HCT116 (cell line): ENCODE data around the gene KCNMB1. TPM values are rescaled to one million over a fixed set of nuclear protein-coding genes. Genes with fewer than 3 reads are reported as not detected.

ENCODE experiments used
- ATAC-seq: fragments of 200-7000 bp; cut with Tn5 transposase; 2 replicates; pipeline ENCODE4 v1.9.1; 2020; ENCODE audit warnings: mild to moderate bottlenecking, moderate library complexity
- BruUV-seq: library from RNA; stranded (reverse); fragments of 400-500 nt; replicated peaks from 2 replicates; lab custom pipeline; 2021; lab: Mats Ljungman, UMichigan
- CTCF ChIA-PET: fragments of 300-600 bp; sonication (Branson Sonifier 250); formaldehyde crosslinking; loops from one replicate; lab custom pipeline; 2021; ENCODE audit warnings: antibody characterized with exemption; lab: Charles Lee
- POLR2A ChIA-PET: fragments of 300-600, 350-600 bp; sonication (Branson Sonifier 250); formaldehyde crosslinking; loops from one replicate; lab custom pipeline; 2021; ENCODE audit warnings: antibody characterized with exemption; lab: Charles Lee
- RAD21 ChIA-PET, 2 experiments: fragments of 300-600 bp; sonication (Branson Sonifier 250); formaldehyde crosslinking; loops; one replicate each; lab custom pipeline; 2023; ENCODE audit warnings: low total read pairs in 2 of 2; ENCODE audit not compliant: uncharacterized antibody in 2 of 2, unreplicated experiment in 2 of 2, low non-redundant PET in 1 of 2; lab: Charles Lee
- DNase-seq: peaks from one replicate; pipeline ENCODE4 v3.0.0-alpha.2; 2010; ENCODE audit warnings: low read depth, low spot score
- H2AFZ ChIP-seq: fragments of 200-600 bp; shearing (Covaris generic), sonication (generic); 2 replicates; pipeline ENCODE4 v1.6.1; 2017; ENCODE audit warnings: low read depth, mixed run types, mixed read lengths, antibody characterized with exemption, low read length; ENCODE audit not compliant: poor library complexity, severe bottlenecking
- H3K27ac ChIP-seq: 2 replicates; pipeline ENCODE4 v1.5.1; 2012; ENCODE audit warnings: low read depth, low read length
- H3K27me3 ChIP-seq: fragments of 200-600 bp; sonication (generic); 2 replicates; pipeline ENCODE4 v1.6.1; 2016; ENCODE audit warnings: mixed run types, low read length, mixed read lengths; ENCODE audit not compliant: insufficient read depth
- H3K36me3 ChIP-seq, 2 experiments: fragments of 200-500 bp in 1 of 2; fragments of 200-600 bp in 1 of 2; sonication (Bioruptor generic) in 1 of 2; sonication (generic) in 1 of 2; 2 replicates each; pipeline versions ENCODE4 v1.5.1 to v1.6.1; 2014 to 2016; ENCODE audit warnings: low read length in 2 of 2, inconsistent platforms in 1 of 2, mixed read lengths in 1 of 2, mixed run types in 1 of 2; ENCODE audit not compliant: insufficient read depth in 2 of 2, control insufficient read depth in 1 of 2
- H3K4me1 ChIP-seq, 2 experiments: fragments of 200-600 bp in 1 of 2; sonication (generic) in 1 of 2; 2 replicates each; pipeline versions ENCODE4 v1.5.1 to v1.6.1; 2012 to 2017; ENCODE audit warnings: low read length in 2 of 2, inconsistent platforms in 1 of 2, mild to moderate bottlenecking in 1 of 2, mixed read lengths in 1 of 2, mixed run types in 1 of 2, moderate library complexity in 1 of 2; ENCODE audit not compliant: insufficient read depth in 2 of 2, control insufficient read depth in 1 of 2
- H3K4me2 ChIP-seq: fragments of 200-600 bp; sonication (generic); 2 replicates; pipeline ENCODE4 v1.6.1; 2017; ENCODE audit warnings: mixed run types, low read length, mixed read lengths
- H3K4me3 ChIP-seq, 2 experiments: fragments of 200-600 bp in 1 of 2; sonication (generic) in 1 of 2; replicated peaks in 1 of 2; 2 replicates each; pipeline ENCODE4 v1.5.1; 2011 to 2016; ENCODE audit warnings: low read length in 2 of 2, control low read depth in 1 of 2, low read depth in 1 of 2, mild to moderate bottlenecking in 1 of 2, mixed read lengths in 1 of 2, mixed run types in 1 of 2
- H3K79me2 ChIP-seq: fragments of 200-600 bp; sonication (generic); 2 replicates; pipeline ENCODE4 v1.6.1; 2017; ENCODE audit warnings: mild to moderate bottlenecking, mixed run types, low read length, moderate library complexity, mixed read lengths; ENCODE audit not compliant: insufficient read depth
- H3K9ac ChIP-seq: fragments of 200-600 bp; sonication (generic); 2 replicates; pipeline ENCODE4 v1.6.1; 2016; ENCODE audit warnings: low read length, mixed read lengths
- H3K9me2 ChIP-seq: fragments of 200-600 bp; sonication (generic), shearing (Covaris generic); 2 replicates; pipeline ENCODE4 v1.6.1; 2017; ENCODE audit warnings: mixed run types, mild to moderate bottlenecking, moderate library complexity; ENCODE audit not compliant: insufficient read depth
- H3K9me3 ChIP-seq, 2 experiments: fragments of 200-500 bp in 1 of 2; fragments of 200-600 bp in 1 of 2; sonication (Bioruptor generic) in 1 of 2; sonication (generic) in 1 of 2; 2 replicates each; pipeline ENCODE4 v1.6.1; 2014 to 2017; ENCODE audit warnings: low read length in 2 of 2, mixed read lengths in 2 of 2, inconsistent platforms in 1 of 2, low read depth in 1 of 2, mild to moderate bottlenecking in 1 of 2, mixed run types in 1 of 2, moderate library complexity in 1 of 2; ENCODE audit not compliant: control insufficient read depth in 1 of 2, insufficient read depth in 1 of 2
- H4K20me1 ChIP-seq: fragments of 200-600 bp; sonication (generic), shearing (Covaris generic); 2 replicates; pipeline ENCODE4 v1.6.1; 2017; ENCODE audit warnings: mixed run types, mild to moderate bottlenecking, moderate library complexity; ENCODE audit not compliant: insufficient read depth
- ATF3 ChIP-seq: IDR thresholded peaks from 2 replicates; pipeline ENCODE4 v1.6.1; 2012
- CBX3 ChIP-seq: IDR thresholded peaks from 2 replicates; pipeline ENCODE4 v1.6.1; 2012; ENCODE audit warnings: low read depth
- CTCF ChIP-seq, 3 experiments: fragments of 200-600 bp in 1 of 3; sonication (generic) in 1 of 3; IDR thresholded peaks in 2 of 3; conservative IDR thresholded peaks in 1 of 3; 2 replicates each; pipeline ENCODE4 v1.5.1; 2012 to 2017; ENCODE audit warnings: low read depth in 2 of 3, low read length in 2 of 3, antibody characterized with exemption in 1 of 3, borderline replicate concordance in 1 of 3, control low read depth in 1 of 3, mild to moderate bottlenecking in 1 of 3, mixed read lengths in 1 of 3, mixed run types in 1 of 3, moderate library complexity in 1 of 3; ENCODE audit not compliant: insufficient read depth in 1 of 3
- EZH2phosphoT487 ChIP-seq: fragments of 200-600 bp; IDR thresholded peaks from 2 replicates; pipeline ENCODE4 v1.6.1; 2018; ENCODE audit warnings: antibody characterized with exemption, borderline replicate concordance
- MAX ChIP-seq: IDR thresholded peaks from 2 replicates; pipeline ENCODE4 v1.6.1; 2012
- POLR2AphosphoS5 ChIP-seq: IDR thresholded peaks from 2 replicates; pipeline ENCODE4 v1.6.1; 2011; ENCODE audit warnings: mild to moderate bottlenecking, low read depth, low read length, moderate library complexity
- REST ChIP-seq: IDR thresholded peaks from 2 replicates; pipeline ENCODE4 v1.6.1; 2012; ENCODE audit warnings: low read depth
- SIN3A ChIP-seq: IDR thresholded peaks from 2 replicates; pipeline ENCODE4 v1.6.1; 2012; ENCODE audit warnings: low read depth
- SP1 ChIP-seq: IDR thresholded peaks from 2 replicates; pipeline ENCODE4 v1.6.1; 2012; ENCODE audit warnings: low read depth
- TCF7L2 ChIP-seq: IDR thresholded peaks from 2 replicates; pipeline ENCODE4 v1.7.0; 2011; ENCODE audit warnings: borderline replicate concordance, inconsistent platforms; ENCODE audit not compliant: insufficient read depth, insufficient read length; ENCODE audit errors: extremely low read depth
- ZFX ChIP-seq: fragments of 450-650 bp; IDR thresholded peaks from 2 replicates; pipeline ENCODE4 v1.6.1; 2017
- intact Hi-C: fragments of 100-400 bp; cut with micrococcal nuclease; formaldehyde crosslinking; loops from 2 replicates; pipeline ENCODE4 v1.10.0; 2022
- total RNA-seq: library from RNA; stranded (reverse); gene quantifications from one replicate; pipeline ENCODE4 v1.2.1, GENCODE V29; 2021; ENCODE audit not compliant: unreplicated experiment

The KCNMB1 gene
- total RNA-seq, 1 experiment from 2014 or later, result not detected

- no peak overlapping the region for H3K4me2 ChIP-seq
- BruUV-seq, result no TSS peak
- peak; percentile 53; the same call in 1 of the 2 replicates for ATAC-seq
- no peaks in the 10 kb centered on the region for H3K9me3 ChIP-seq
- H3K79me2 ChIP-seq, result no peaks in the 10 kb centered on the region
- ChIA-PET CTCF (interaction anchor here (1.8 kb wide), 1 partner anchor 185 kb away, joined by 6 read pairs; no protein-coding TSS in a partner anchor), POLR2A (no interaction called here), RAD21 (no interaction called here)
- peaks cover 14% of the 10 kb centered on the region for H3K27me3 ChIP-seq
- H3K36me3 ChIP-seq, result no peaks in the 10 kb centered on the region
- intact Hi-C loops, result no loop called here
- H4K20me1 ChIP-seq, result no peaks in the 10 kb centered on the region
- H2AFZ ChIP-seq, result no peak overlapping the region
- no peaks in the 10 kb centered on the region for H3K9me2 ChIP-seq
- no peak overlapping the region for H3K9ac ChIP-seq
- DNase-seq, result no peak
- no peaks in the 10 kb centered on the region for H3K4me1 ChIP-seq
- no peak overlapping the region for H3K4me3 ChIP-seq
- no peak overlapping the region for H3K27ac ChIP-seq
- TF ChIP-seq ATF3, result no peak
- peak in 2 of 3 experiments; percentile 43 to 72; a peak in 4 of 6 replicates for TF ChIP-seq CTCF (IDR thresholded peaks at IDR 0.05 in 2 of 3, conservative IDR thresholded peaks at IDR 0.05 in 1 of 3; ENCODE audit: borderline replicate concordance in 1 of 3, insufficient read depth in 1 of 3, low read depth in 2 of 3, low read length in 2 of 3)
- no peak for TF ChIP-seq SP1
- TF ChIP-seq, all 23 proteins: peak for 1
Observed at GRCh38 chr5:170411100-170411499, 21.9 kb upstream of the KCNMB1 start.

GRCh38 chr5:170410401-170410800, 21.2 kb upstream of the KCNMB1 start:
- no peak overlapping the region for H3K27ac ChIP-seq
- H3K79me2 ChIP-seq, result no peaks in the 10 kb centered on the region
- ChIA-PET CTCF (interaction anchor here (1.8 kb wide), 1 partner anchor 184 kb away, joined by 6 read pairs; no protein-coding TSS in a partner anchor), RAD21 (no interaction called here), POLR2A (no interaction called here)
- ATAC-seq, result no peak
- no peak overlapping the region for H3K9ac ChIP-seq
- H3K36me3 ChIP-seq, result no peaks in the 10 kb centered on the region
- intact Hi-C loops, result no loop called here
- H3K4me3 ChIP-seq, result no peak overlapping the region
- no peak overlapping the region for H2AFZ ChIP-seq
- DNase-seq, result no peak
- no peaks in the 10 kb centered on the region for H3K9me3 ChIP-seq
- peaks cover 20% of the 10 kb centered on the region for H3K27me3 ChIP-seq
- H4K20me1 ChIP-seq, result no peaks in the 10 kb centered on the region
- H3K4me2 ChIP-seq, result no peak overlapping the region
- no TSS peak for BruUV-seq
- no peaks in the 10 kb centered on the region for H3K4me1 ChIP-seq
- H3K9me2 ChIP-seq, result no peaks in the 10 kb centered on the region
- TF ChIP-seq ZFX (no peak), MAX (no peak), CBX3 (no peak), TCF7L2 (no peak), SIN3A (no peak), EZH2phosphoT487 (no peak), SP1 (no peak), REST (no peak), POLR2AphosphoS5 (no peak)
